ENCODE measurements around the gene SND1.

The SND1 gene

GRCh38 chr7:128020159-128020558, 368.2 kb downstream of the SND1 start:
- peaks cover 13% of the 10 kb centered on the region for H3K36me3 ChIP-seq (ENCODE audit: control insufficient read depth, insufficient read depth, low read length)
- no peak for DNase-seq (ENCODE audit: extremely low read depth, insufficient read length)
- peak; percentile 49 for TF ChIP-seq CTCF (IDR thresholded peaks at IDR 0.05; ENCODE audit: insufficient read depth, low read length, poor library complexity, severe bottlenecking)
- H3K4me3 ChIP-seq (replicated peaks; ENCODE audit: low read depth, low read length), result no peak overlapping the region
- no peaks in the 10 kb centered on the region for H3K27me3 ChIP-seq (replicated peaks; ENCODE audit: control insufficient read depth, insufficient read depth, low read length)

GRCh38 chr7:128021366-128021765, 369.4 kb downstream of the SND1 start:
- TF ChIP-seq CTCF (IDR thresholded peaks at IDR 0.05; ENCODE audit: insufficient read depth, low read length, poor library complexity, severe bottlenecking), result no peak
- Histone ChIP-seq H3K27me3 (replicated peaks; ENCODE audit: control insufficient read depth, insufficient read depth, low read length) (no peaks in the 10 kb centered on the region), H3K36me3 (ENCODE audit: control insufficient read depth, insufficient read depth, low read length) (peaks cover 13% of the 10 kb centered on the region), H3K4me3 (replicated peaks; ENCODE audit: low read depth, low read length) (no peak overlapping the region)
- DNase-seq (ENCODE audit: extremely low read depth, insufficient read length), result no peak

GRCh38 chr7:128022631-128023532, 370.9 kb downstream of the SND1 start:
- DNase-seq (ENCODE audit: extremely low read depth, insufficient read length), result no peak
- Histone ChIP-seq H3K4me3 (replicated peaks; ENCODE audit: low read depth, low read length) (no peak overlapping the region), H3K27me3 (replicated peaks; ENCODE audit: control insufficient read depth, insufficient read depth, low read length) (no peaks in the 10 kb centered on the region), H3K36me3 (ENCODE audit: control insufficient read depth, insufficient read depth, low read length) (peaks cover 13% of the 10 kb centered on the region)
- no peak for TF ChIP-seq CTCF (IDR thresholded peaks at IDR 0.05; ENCODE audit: insufficient read depth, low read length, poor library complexity, severe bottlenecking)

- TF ChIP-seq CTCF (IDR thresholded peaks at IDR 0.05; ENCODE audit: insufficient read depth, low read length, poor library complexity, severe bottlenecking), result no peak
- Histone ChIP-seq H3K36me3 (ENCODE audit: control insufficient read depth, insufficient read depth, low read length) (peaks cover 12% of the 10 kb centered on the region), H3K4me3 (replicated peaks; ENCODE audit: low read depth, low read length) (no peak overlapping the region), H3K27me3 (replicated peaks; ENCODE audit: control insufficient read depth, insufficient read depth, low read length) (no peaks in the 10 kb centered on the region)
- DNase-seq (ENCODE audit: extremely low read depth, insufficient read length), result no peak
Observed at GRCh38 chr7:128024151-128024550, 372.2 kb downstream of the SND1 start.

GRCh38 chr7:128025380-128025779, 373.4 kb downstream of the SND1 start:
- Histone ChIP-seq H3K27me3 (replicated peaks; ENCODE audit: control insufficient read depth, insufficient read depth, low read length) (no peaks in the 10 kb centered on the region), H3K4me3 (replicated peaks; ENCODE audit: low read depth, low read length) (no peak overlapping the region), H3K36me3 (ENCODE audit: control insufficient read depth, insufficient read depth, low read length) (peaks cover 16% of the 10 kb centered on the region)
- no peak for TF ChIP-seq CTCF (IDR thresholded peaks at IDR 0.05; ENCODE audit: insufficient read depth, low read length, poor library complexity, severe bottlenecking)
- DNase-seq (ENCODE audit: extremely low read depth, insufficient read length), result no peak
